COLO829 (cell line): ENCODE data around the gene IQCK.
"Not testable (repeated sequence)": the region's sequence is repeated elsewhere in the genome, so short reads cannot be mapped to it uniquely, and the experiment has no call there.

Experiments
- DNase-seq: peaks from one replicate; pipeline ENCODE4 v3.0.0; 2012; ENCODE audit warnings: low spot score

IQCK gene

GRCh38 chr16:19699472-19699871 lies 18.6 kb upstream of the IQCK start:
- DNase-seq: no peak

- peak; percentile 31 for DNase-seq
These were observed 17.7 kb upstream of the IQCK start for GRCh38 chr16:19700319-19700781.

DNA sequence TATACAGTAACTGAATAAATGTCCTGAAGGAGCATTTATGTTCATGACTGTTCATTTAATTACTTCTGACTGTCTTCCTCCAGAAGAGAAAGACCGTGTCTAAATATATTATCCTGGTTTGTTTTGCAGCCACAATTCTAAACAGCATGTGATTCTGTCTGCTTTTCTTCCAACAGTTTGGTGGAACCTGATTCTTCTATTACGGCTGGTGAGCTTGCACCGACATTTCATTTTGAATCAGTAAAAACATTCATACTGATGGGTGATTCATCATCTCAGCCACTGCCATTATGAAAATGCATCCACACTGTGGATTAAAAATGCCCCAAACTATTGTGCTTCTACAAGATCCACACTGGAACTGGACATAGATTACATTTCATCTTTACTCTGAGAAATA lies 17.0 kb upstream of the IQCK start:
- DNase-seq: peak; percentile 28

GRCh38 chr16:19703172-19703889 lies 14.7 kb upstream of the IQCK start:
- no peak for DNase-seq

- DNase-seq: peak; percentile 69
These were observed 13.5 kb upstream of the IQCK start for GRCh38 chr16:19704321-19705145.

GRCh38 chr16:19705146-19705501 lies 12.9 kb upstream of the IQCK start:
- no peak for DNase-seq

GRCh38 chr16:19705843-19706242 lies 12.2 kb upstream of the IQCK start:
- DNase-seq: no peak

DNA sequence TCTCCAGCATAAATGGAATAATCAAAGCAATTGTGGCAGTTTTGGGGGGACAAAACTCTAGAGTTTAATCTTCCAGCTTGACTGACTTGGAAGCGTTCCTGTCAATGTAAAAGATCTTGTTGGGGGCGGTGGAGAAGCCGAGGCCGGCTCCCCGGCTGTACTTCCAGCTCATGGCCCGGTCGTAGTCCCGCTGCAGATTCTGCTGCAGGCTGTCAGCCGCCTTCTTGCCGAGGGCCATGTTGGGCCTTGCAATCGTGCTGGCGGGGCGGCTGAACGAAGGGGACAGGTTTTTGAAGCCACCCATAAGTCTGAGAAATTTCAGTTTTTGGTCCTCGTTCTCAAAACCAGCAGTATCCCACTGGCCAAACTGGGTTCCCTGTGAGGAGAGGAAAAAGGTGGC lies 11.2 kb upstream of the IQCK start:
- DNase-seq: no peak

DNA sequence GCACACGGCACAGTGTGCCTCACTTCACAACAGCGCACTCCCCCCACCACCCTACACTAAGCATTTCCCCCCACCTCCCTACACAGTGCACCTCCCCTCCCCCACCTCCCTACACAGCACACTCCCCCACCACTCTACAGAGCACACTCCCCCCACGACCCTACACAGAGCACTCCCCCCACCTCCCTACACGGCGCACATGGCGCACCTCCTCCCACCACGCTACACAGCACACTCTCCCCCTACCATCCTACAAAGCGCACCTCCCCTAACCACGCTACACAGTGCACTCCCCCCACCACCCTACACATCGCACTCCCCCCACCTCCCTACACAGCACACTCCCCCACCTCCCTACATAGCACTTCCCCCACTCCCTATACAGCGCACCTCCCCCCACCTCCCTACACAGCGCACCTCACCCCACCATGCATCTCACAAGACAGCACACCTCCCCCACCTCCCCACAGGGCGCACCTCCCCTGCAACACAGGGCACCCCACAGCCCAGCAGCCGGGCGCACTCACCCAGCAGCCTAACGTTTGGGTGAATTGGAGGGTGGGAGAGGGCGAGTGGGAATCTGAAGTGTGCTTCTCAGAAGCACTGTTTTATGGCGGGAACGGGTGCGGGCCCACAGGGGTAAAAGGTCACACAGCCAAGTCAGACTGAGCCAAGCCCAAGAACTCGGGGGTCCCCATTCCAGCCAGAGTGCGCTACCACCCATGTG lies 10.3 kb upstream of the IQCK start:
- no peak for DNase-seq

DNA sequence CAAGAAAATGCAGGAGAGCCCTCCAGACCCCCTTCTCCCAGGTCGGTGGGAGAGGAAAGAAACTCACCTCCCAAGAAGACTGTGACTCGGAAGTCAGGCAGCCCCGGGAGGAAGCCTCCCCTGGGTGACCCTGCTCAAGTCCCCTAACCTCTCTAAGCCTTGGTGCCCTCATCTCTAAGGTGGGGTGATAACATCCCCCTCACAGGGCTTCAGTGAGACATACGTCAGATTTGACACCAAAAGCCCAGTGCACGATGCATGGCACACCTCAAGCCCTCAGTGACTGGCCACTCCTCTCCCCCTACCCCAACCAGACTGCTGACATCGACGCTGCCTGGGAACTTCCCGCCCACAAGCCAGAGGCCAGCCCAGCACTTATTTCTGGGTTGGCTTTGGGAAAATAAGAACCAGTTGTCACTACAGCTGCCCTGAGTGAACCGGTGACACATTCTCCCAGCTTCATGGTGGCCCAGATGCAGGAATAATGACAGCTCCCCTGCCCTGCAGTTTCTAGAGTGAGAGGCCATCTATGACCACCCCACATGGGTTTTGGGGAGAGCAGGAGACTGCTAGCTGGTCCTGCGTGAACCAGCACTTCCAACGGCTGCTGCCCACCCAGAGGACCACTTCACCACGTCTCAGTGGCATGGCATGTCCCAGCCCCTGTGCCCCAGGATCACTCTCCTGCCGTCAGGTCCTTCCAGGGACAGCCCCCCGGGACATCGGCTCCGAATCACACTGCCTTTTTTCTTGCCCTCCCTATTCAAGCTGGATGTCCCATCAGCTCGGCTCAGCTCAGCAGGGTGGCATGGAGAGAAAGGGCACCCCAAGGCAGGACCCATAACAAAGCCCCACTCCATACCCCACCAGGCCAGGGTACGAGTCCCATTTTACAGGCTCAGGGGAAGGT lies 9.5 kb upstream of the IQCK start:
- no peak for DNase-seq

DNA sequence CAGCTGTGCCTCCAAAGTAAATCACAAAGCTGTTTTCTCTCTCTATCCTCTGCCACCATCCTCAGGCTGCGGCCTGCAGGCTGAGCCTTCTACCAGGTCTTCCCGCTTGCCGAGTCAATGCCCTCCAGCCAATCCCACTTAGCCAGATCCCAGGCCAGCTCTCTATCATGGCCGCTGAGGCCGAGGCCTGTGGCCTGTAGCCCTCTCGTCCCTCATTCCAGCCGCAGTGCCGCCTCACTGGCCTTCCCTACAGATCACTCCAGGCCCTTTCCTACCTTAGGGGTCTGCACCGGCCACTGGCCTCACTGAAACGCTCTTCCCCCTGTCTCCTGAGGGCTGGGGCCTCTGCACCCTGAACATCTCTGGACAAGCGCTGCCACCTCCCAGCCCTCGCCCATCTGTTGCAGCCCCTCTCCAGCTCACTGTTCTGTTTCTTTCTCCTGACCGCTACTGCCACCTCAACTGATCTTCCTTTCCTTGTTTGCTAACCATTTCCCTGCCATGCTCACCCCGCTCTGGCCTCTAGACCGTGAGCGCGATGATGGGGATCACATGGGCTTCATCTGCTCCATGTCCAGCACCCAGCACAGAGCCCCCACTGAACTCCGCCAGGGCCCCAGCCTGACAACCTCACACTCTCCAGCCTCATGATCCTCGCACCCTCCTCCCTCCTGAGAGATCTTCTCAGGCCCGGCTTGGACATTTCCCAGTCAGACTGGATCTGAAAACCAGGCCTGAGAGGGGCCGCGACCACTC lies 8.5 kb upstream of the IQCK start:
- DNase-seq: no peak

GRCh38 chr16:19710191-19710908 lies 7.7 kb upstream of the IQCK start:
- DNase-seq: no peak

- DNase-seq: no peak
These were observed 7.0 kb upstream of the IQCK start for GRCh38 chr16:19710991-19711545.

GRCh38 chr16:19711643-19712042 lies 6.4 kb upstream of the IQCK start:
- no peak for DNase-seq

DNA sequence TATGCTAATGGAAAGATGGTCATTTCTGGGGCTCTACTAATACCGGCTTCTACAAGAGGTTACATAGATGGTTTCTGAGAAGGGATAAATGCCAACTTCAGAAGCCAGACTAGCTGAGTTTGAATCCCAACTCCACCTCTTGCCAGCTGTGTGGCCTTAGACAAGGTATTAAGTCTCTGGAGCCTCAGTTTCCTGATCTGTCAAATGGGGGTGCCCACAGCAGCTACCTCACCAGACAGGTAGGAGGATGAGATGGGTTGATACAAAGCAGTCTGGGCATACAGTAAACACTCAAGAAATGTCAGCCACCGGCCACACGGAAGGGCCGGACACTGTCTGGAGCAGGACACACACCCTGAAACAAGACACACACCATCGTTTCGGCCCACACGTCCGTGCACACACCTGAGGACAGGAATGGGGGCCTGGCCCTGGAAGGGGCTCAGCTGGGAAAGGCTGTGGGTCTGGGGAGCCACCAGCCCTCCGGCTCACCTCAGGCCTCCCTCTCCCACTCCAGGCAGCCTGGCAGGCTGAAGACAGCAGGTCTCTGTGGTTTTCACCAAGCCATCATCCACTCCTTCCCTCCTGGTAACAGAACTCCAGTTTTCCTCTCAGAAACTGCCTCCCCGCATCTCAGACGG lies 5.5 kb upstream of the IQCK start:
- no peak for DNase-seq

DNA sequence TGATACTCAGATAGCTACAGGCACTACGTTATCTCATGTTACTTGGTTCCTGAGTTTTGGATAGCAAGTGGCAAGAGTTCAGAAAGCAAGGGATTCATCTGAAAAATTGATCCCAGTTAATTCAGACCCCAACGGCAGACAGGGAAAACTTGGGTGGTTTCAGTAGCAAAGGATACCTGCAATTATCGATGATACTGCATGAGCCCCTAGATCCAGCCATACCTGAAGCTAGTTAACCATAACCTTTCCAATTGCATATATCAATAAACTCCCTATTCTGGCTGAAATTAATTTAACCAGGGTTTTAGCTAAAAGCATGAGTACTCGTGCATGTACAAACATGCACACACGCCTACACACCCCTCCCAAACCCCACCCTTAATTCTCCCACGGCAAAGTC lies 4.4 kb upstream of the IQCK start:
- no peak for DNase-seq

DNA sequence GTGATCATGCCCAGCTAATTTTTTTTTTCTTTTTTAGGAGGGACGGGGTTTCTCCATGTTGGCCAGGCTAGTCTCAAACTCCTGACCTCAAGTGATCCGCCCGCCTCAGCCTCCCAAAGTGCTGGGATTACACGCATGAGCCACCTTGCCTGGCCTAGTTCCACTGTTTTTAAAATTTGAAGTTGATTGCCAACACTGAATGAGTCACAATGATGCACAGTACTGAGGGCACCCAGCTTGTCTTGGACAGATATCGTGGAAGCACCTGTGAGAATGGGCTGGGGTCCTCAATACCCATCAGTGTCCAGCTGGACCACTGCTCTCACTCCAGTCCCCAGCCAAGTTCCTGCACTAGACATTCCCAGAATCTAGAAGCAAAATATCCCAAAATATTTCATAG lies 2.5 kb upstream of the IQCK start:
- no peak for DNase-seq

DNA sequence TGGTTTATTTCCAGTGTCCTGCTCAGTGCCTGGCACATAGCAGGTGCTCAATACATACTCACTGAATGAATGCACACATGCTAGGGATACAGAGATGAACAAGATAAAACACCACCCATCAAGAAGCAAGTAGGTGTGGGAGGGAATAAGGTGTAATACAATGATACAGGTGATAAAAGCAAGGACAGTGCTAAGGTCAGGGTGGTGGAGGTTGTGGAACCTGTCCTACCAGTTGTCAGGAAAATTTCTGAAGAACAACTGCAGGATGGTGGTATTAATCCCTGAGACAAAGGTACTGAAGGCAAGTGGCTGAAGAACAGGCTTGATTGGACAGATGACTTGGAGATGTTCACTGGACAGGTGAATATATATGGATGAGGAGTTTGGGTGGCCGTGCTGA lies 1.9 kb upstream of the IQCK start:
- no peak for DNase-seq

GRCh38 chr16:19716728-19717127 lies 1.3 kb upstream of the IQCK start:
- DNase-seq: not testable (repeated sequence)

- DNase-seq: peak; percentile 28
These were observed 757 bp upstream of the IQCK start for GRCh38 chr16:19717314-19717713.
